ENCODE measurements around the gene TMEM154.

- TF ChIP-seq CTCF (conservative IDR thresholded peaks at IDR 0.05; ENCODE audit: low read depth, low read length) = no peak
- no peak for TF ChIP-seq EZH2 (IDR thresholded peaks at IDR 0.05; ENCODE audit: borderline replicate concordance, low read depth, low read length, poor library complexity, severe bottlenecking)
These were observed 58.9 kb downstream of the TMEM154 start for GRCh38 chr4:152620915-152621314.

All from A673 (cell line).